ENCODE measurements around the gene PDCD2. TPM values are rescaled to one million over a fixed set of nuclear protein-coding genes. Genes with fewer than 3 reads are reported as not detected.
"Not testable (repeated sequence)": the region's sequence is repeated elsewhere in the genome, so short reads cannot be mapped to it uniquely, and the experiment has no call there.

The PDCD2 gene
- 67.4 TPM for total RNA-seq

GRCh38 chr6:170584181-170584953 lies at the start of gene PDCD2:
Gene PDCD2, minus strand, starts transcription at chr6:170584637. Its CDS starts 56 bp downstream, at chr6:170584581.
- peak; percentile 94 for DNase-seq (ENCODE audit: low spot score)

- DNase-seq (ENCODE audit: low spot score), result not testable (repeated sequence)
Observed at GRCh38 chr6:170616020-170616554, 31.6 kb upstream of the PDCD2 start.

- not testable (repeated sequence) for DNase-seq (ENCODE audit: low spot score)
Observed at GRCh38 chr6:170612256-170612804, 27.9 kb upstream of the PDCD2 start.

GRCh38 chr6:170609225-170609624 lies 24.8 kb upstream of the PDCD2 start:
- not testable (repeated sequence) for DNase-seq (ENCODE audit: low spot score)

DNA sequence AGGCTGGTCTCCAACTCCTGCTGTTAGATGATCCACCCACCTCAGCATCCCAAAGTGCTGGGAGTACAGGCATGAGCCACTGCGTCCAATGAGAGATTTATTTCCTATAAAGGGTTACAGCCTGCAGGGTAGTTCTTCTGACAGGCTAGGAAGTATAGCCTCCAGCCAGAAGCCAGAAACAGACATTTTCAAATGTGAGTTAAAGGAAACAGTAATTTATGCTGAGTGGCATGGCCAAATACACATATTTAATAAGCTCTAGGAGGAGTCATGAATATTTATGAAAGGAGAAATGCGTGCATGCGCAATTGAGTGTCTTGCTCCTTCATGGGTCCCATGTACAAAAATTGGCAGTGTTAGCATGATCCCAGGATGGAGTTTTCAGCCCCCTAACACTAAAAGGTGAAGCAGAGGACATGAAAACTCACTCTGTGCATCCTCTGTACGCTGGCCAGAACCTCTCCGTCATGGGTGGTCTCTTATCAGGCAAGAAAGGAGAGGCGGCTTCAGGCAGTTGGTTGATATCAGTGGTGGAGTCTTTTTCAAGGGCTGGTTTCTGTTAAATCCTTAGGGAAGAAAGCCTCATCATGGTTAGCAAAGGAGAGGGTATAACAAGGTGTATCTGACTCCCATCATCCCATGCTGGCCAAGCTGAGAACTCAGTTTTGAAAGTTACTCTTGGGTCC lies 21.3 kb upstream of the PDCD2 start:
- DNase-seq (ENCODE audit: low spot score), result no peak

- DNase-seq (ENCODE audit: low spot score), result no peak
Observed at GRCh38 chr6:170597278-170597677, 12.8 kb upstream of the PDCD2 start.

GRCh38 chr6:170596426-170596825 lies 12.0 kb upstream of the PDCD2 start:
- DNase-seq (ENCODE audit: low spot score), result no peak

GRCh38 chr6:170590725-170591124 lies 6.3 kb upstream of the PDCD2 start:
- DNase-seq (ENCODE audit: low spot score), result no peak

DNA sequence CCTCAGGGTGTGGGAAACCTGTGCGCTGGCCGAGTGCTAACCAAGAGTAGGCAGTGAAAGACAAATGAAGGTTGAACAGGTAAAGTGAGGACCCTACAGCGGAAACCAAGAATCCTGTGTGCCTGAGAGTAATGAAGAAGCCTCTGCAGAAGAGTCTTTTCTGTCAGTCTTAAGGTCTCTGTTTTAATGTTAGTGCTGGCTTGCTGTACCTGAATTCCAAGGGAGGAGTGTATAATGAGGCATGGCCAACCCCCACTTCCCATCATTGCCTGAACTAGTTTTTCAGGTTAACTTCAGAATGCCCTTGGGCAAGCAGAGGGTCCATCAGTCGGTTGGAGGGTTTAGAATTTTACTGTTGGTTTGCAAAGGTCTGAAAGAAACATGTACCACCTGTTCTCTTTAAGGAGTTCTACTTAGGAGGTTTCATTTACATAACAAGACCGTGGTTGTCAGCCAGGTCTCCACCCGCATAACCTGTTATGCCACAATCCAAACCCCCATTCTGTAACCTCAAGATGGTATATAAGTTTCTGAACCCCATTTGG lies 589 bp upstream of the PDCD2 start:
- DNase-seq (ENCODE audit: low spot score), result peak; percentile 51

- no peak for DNase-seq (ENCODE audit: low spot score)
Observed at GRCh38 chr6:170583756-170584180, 669 bp downstream of the PDCD2 start.

- DNase-seq (ENCODE audit: low spot score), result no peak
Observed at GRCh38 chr6:170578909-170579308, 5.5 kb downstream of the PDCD2 start.

DNA sequence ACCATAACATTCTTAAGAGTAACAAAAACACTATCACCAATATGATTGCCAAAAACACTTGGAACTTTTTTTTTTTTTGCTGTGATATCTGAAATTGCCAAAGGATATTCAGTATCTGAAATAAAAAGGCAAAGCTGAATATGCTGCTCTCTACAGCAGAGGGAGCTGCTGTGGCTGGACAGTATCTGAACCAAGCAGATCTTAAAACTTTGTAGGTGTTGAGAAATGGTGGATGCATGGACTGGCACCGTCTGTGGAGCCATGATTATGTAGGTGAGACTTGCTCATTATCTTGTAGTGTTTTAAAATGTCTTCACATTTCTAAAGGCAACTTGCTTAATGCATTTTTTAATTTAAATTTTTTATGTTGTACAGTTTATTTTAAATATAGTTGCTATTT lies 9.2 kb downstream of the PDCD2 start:
- no peak for DNase-seq (ENCODE audit: low spot score)

GRCh38 chr6:170572704-170573466 lies 11.6 kb downstream of the PDCD2 start:
- no peak for DNase-seq (ENCODE audit: low spot score)

GRCh38 chr6:170564936-170565530 lies 19.4 kb downstream of the PDCD2 start:
- no peak for DNase-seq (ENCODE audit: low spot score)

DNA sequence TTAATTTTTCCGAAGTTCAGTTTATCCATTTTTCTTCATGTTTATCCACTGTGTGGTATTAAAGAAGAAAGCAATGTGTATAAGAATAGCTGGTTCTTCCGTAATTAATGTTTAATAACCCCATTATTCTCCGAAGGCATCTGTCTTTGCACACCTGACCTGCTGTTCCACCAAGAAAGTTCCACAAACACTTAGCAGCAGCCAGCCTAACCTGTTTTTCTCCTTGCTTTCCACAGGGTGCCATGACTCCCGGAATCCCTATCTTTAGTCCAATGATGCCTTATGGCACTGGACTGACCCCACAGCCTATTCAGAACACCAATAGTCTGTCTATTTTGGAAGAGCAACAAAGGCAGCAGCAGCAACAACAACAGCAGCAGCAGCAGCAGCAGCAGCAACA lies 22.9 kb downstream of the PDCD2 start:
- DNase-seq (ENCODE audit: low spot score), result no peak

DNA sequence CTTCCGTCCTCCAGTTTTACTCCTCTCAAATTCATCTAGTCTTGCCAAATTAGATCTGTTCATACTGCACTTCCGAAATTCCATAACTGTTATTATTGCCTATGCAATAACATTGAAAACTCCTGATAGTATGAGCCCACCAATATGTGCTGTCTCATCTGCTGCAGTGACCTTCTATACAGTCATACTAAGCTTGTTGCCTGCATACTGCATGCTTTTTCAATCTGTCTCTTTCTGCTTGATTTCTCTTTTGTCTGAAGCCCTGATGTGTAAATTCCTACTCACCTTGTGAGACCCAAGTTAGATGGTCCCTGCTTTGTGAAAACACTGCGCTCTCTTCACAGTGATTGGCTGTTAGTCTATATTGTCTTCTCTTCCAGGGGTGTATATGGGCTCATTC lies 29.1 kb downstream of the PDCD2 start:
- no peak for DNase-seq (ENCODE audit: low spot score)

DNA sequence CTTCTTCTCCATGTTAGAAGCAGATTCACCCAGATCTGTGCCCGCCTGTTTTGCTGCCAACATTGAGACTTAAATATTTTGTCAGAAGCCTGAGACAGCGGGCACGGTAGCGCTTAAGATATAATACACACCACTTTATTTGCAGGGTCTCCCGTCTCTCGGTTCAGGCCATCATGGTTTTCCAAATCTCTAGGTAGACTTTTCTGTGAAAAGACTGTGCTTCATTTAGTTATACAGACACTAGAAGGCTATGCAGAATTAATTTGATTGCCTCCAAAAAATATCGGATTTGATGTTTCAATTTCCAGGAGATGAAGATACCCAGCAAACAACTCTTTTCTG lies 29.7 kb downstream of the PDCD2 start:
- DNase-seq (ENCODE audit: low spot score), result no peak

DNA sequence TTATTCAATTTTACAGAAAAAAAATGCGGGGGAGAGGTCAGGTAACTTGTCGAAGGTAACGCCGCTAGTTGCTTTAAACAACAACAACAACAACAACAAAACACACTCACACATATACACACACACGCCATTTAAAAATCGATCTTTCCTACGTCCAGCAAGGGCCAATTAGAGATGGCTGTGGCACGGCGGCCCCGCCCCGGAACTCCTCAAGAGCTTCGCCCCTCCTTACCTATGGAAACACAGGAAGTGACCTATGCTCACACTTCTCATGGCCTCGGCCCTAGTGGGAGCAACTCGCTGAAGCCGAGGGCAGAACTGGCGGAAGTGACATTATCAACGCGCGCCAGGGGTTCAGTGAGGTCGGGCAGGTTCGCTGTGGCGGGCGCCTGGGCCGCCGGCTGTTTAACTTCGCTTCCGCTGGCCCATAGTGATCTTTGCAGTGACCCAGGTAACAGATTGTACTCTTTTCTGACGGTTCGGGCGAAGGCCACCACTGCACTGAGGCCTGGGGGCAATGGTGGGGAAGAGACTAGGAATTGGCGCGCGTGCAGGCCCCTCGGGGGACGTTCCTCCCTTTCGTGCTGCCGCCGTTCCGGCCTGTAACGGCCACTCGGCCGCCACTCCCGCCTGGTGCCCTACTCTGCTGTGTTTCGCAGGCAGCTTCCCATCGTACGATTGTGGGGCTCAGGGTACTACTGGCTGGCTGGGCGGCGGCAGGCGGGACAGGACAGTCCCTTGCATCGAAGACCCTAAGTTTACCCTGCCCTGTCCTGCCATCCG lies 30.2 kb downstream of the PDCD2 start, which contains the start of gene TBP:
Gene TBP, plus strand, starts transcription at position 357 of the 783 bp plus-strand sequence. CDS start 2,661 bp downstream, outside the sequence.
- DNase-seq (ENCODE audit: low spot score), result peak; percentile 98

DNA sequence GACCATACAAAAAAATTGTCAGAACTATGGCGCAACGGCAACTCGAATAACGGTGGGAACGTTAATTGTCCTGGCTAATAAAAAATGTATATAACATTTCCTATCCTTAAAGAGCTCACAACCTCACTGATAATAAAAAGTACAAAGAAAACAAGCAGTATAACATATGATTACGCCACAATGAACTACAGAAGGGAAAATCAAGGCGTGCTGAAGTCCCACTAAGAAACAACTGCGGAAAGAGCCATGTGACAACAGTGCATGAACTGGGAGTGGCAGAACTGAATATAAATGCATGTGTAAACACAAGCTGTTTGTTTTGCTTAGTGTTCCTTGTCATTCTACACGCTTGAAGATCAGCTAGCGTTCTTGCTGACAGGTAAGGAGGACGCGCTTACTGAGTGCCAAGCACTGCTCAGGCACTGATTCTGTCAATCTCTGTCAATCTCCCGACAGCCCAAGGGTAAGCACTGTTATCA lies 30.9 kb downstream of the PDCD2 start:
- DNase-seq (ENCODE audit: low spot score), result peak; percentile 44

All from ureter (tissue), 1 donor.